NCI-H2196 (cell line): ENCODE results near the gene BRD3.
"Not testable (repeated sequence)": the region's sequence is repeated elsewhere in the genome, so short reads cannot be mapped to it uniquely, and the experiment has no call there.

Source experiments
- DNase-seq: peaks from one replicate; lab custom pipeline; 2025; ENCODE audit not compliant: unreplicated experiment; lab: John Stamatoyannopoulos, UW

Gene BRD3

DNA sequence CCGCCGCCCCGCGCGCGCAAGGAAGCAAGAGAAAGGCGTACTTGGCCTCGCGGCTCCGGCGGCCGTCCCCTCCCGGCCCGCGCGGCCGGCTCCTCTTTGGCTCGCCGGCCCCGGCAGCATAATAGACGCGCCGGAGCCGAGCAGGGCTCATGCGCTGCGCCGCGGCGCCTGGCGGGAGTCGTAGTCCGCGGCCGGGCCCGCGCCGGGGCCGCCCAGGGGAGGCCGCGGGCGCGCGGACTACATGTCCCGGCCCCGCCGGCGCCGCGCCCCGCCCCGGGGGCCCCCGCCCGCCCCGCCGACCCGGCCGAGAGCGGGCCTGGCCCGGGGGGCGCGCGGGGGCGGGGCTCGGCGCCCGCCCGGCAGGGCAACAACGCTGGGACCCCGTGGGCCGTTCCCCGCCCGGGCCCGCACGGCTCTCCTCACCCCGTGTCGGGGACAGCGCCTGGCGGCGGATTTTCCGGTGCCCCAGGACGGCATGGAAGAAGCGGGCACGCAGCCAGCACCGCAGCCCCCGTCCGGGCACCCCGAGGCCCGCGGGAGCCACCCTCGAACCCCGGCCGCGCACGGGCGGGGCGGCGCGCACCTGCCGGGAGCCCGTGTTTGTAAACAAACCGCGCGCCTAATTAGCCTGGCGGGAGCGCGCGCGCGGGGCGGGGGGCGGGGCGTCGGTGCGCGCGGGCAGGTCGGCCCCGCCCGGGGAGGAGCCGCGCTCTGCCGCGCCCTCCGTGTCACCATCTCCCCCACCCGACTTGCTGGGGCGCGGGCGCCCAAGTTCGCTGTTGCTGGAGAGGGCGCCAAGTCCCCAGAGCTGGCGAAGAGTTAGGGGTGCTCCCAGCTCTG is at the start of gene BRD3:
Gene BRD3 (minus strand): TSS at position 123 of the 840 bp plus-strand sequence. CDS start 14,549 bp downstream, outside the sequence.
- peak; percentile 93 for DNase-seq

DNA sequence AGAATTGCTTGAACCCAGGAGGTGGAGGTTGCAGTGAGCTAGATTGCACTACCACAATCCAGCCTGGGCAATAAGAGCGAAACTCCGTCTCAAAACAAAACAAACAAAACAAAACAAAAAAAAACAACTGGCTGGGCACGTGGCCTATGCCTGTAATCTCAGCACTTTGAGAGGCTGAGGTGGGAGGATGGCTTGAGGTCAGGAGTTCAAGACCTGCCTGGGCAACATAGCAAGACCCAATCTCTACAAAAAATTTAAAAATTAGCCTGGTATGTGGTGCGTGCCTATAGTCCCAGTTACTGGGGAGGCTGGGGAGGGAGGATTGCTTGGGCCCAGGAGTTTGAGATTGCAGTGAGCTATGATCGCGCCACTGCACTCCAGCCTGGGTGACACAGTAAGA is 44.7 kb upstream of the BRD3 start:
- no peak for DNase-seq

GRCh38 chr9:134111064-134111463 is 43.2 kb upstream of the BRD3 start:
- DNase-seq, result no peak

- no peak for DNase-seq
Observed at GRCh38 chr9:134103391-134103998, 35.7 kb upstream of the BRD3 start.

DNA sequence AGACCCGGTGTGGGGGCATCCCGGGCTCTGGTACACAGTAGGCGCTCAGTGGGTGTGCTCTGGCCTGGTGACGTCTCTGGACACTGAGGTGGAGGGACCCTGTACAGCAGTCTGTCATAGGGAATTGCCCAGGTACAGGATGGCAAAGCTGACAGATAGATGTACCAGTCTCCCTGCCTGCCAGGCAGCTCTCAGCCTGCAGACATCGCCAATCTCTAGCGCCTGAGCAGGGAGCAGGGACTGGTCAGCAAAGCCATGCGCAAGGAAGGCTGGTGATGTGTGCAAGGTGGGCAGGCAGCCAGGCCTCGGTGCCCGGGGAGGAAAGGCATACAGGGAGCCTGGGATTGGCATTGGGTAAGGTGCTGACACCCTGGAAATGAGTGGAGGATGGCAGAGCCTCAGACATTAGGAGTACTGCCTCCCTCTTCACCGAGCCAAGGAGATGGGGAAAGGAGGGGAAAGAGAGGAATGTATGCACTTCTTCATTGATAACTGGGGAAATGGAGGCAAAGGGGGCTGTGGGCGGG is 33.9 kb upstream of the BRD3 start:
- no peak for DNase-seq

DNA sequence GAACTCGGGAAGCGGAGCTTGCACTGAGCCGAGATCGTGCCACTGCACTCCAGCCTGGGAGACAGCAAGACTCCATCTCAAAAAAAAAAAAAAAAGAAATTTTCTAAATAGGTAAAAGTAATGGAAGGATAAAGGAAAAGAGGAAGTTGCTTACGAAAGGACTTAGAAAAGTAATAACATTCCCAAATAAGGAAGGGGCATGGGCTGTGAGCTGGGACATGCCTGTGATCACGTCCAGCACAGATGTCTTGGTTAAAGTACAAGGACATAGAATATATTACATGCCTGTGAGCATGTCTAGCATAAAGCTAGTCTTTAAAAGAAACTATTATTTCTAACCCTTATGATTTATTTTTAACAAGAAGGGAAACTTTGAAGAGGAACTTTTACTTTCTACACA is 33.3 kb upstream of the BRD3 start:
- DNase-seq, result not testable (repeated sequence)

- no peak for DNase-seq
Observed at GRCh38 chr9:134100040-134100439, 32.2 kb upstream of the BRD3 start.

- peak; percentile 57 for DNase-seq
Observed at GRCh38 chr9:134099123-134099761, 31.4 kb upstream of the BRD3 start.

- no peak for DNase-seq
Observed at GRCh38 chr9:134089972-134090371, 22.1 kb upstream of the BRD3 start.

GRCh38 chr9:134088063-134088725 is 20.4 kb upstream of the BRD3 start:
- DNase-seq, result no peak

DNA sequence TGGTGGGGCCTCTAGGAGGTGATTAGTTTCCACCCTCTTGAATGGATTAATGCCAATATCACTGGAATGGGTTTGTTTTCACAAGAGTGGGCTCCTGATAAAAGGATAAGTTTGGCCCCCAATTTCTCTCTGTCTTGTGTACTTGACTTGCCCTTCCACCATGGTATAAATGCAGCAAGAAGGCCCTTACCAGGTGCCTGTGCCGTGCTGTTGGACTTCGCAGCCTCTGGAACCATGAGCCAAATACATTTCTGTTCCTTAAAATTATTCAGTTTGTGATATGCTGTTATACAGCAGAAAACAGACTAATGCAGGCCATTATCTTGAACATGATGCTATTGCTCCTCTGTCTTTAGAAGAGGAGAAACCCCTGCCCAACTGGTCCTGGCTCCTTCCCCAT is 17.8 kb upstream of the BRD3 start:
- DNase-seq, result no peak

DNA sequence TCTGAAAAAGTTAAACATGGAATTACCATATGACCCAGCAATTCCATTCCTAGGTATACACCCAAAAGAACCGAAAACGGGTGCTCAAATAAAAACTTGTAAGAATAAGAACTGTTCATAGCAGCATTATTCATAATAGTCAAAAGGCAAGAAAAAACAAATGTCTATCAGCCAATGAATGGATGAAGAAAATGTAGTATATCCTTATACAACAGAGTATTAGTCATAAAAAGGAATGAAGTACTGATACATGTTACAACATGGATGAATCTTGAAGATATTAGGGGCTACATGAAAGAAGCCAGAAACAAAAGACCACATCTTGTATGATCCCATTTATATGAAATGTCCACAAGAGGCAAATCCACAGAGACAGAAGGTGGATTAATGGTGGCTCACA is 15.6 kb upstream of the BRD3 start:
- DNase-seq, result no peak

GRCh38 chr9:134076644-134077043 is 8.8 kb upstream of the BRD3 start:
- DNase-seq, result no peak

GRCh38 chr9:134075689-134076088 is 7.9 kb upstream of the BRD3 start:
- not testable (repeated sequence) for DNase-seq

GRCh38 chr9:134073500-134073899 is 5.7 kb upstream of the BRD3 start:
- no peak for DNase-seq

- not testable (repeated sequence) for DNase-seq
Observed at GRCh38 chr9:134072683-134073082, 4.9 kb upstream of the BRD3 start.

DNA sequence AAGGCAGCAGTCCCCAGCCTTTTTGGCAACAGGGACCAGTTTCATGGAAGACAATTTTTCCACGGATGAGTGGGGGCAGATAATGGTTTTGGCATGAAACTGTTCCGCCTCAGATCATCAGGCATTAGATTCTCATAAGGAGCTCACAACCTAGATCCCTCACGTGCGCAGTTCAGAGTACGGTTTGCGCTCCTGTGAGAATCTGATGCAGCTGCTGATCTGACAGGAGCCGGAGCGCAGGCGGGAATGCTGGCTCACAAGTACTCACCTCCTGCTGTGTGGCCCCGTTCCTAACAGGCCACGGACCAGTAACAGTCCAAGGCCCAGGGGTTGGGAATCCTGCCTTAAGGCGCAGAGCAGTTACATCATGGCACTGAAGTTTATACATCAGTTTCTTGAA is 3.3 kb upstream of the BRD3 start:
- DNase-seq, result no peak

- DNase-seq, result no peak
Observed at GRCh38 chr9:134069480-134070399, 1.9 kb upstream of the BRD3 start.

- DNase-seq, result no peak
Observed at GRCh38 chr9:134068744-134069479, 1.1 kb upstream of the BRD3 start.
